ENCODE data around the gene APMAP.

APMAP gene

GRCh38 chr20:25018425-25018824 is 25.9 kb upstream of the APMAP start:
- Histone ChIP-seq H3K9me3 (no peaks in the 10 kb centered on the region), H3K27me3 (ENCODE audit: low read depth) (no peaks in the 10 kb centered on the region), H3K4me3 (no peak overlapping the region), H3K4me1 (no peaks in the 10 kb centered on the region), H3K36me3 (replicated peaks) (no peaks in the 10 kb centered on the region)
- in situ Hi-C loops (cut with MboI; ENCODE audit: low sequenced_read_pairs) = no loop called here
- DNase-seq (ENCODE audit: low spot score in 2 of 2) = no peak

GRCh38 chr20:25017257-25017803 is 24.8 kb upstream of the APMAP start:
- no peak for DNase-seq (ENCODE audit: low spot score in 2 of 2)
- Histone ChIP-seq H3K36me3 (replicated peaks) (no peaks in the 10 kb centered on the region), H3K4me1 (no peaks in the 10 kb centered on the region), H3K27me3 (ENCODE audit: low read depth) (no peaks in the 10 kb centered on the region), H3K4me3 (no peak overlapping the region), H3K9me3 (no peaks in the 10 kb centered on the region)
- in situ Hi-C loops (cut with MboI; ENCODE audit: low sequenced_read_pairs) = no loop called here

GRCh38 chr20:25016471-25016870 is 23.9 kb upstream of the APMAP start:
- Histone ChIP-seq H3K36me3 (replicated peaks) (no peaks in the 10 kb centered on the region), H3K4me1 (no peaks in the 10 kb centered on the region), H3K27me3 (ENCODE audit: low read depth) (no peaks in the 10 kb centered on the region), H3K9me3 (no peaks in the 10 kb centered on the region), H3K4me3 (no peak overlapping the region)
- in situ Hi-C loops (cut with MboI; ENCODE audit: low sequenced_read_pairs) = no loop called here
- no peak for DNase-seq (ENCODE audit: low spot score in 2 of 2)

DNA sequence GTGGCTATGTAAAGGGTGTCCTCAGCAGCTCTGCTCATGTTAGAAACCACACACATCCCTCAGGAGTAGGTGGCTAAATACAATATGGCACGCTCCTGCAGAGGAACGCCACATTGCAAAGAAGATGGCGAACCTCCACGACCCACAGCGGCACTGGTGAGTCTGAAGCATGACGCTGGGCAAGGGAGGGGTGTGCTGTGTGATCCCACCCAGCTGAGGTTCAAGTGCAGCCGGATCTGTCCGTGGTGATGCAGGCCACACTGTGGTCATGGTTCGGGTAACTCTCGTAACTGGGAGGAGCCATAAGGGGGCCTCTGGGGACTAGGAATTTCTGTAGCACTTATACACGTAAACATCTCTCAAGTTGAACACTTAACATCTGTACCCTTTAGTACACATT is 23.4 kb upstream of the APMAP start:
- no peak for DNase-seq (ENCODE audit: low spot score in 2 of 2)
- in situ Hi-C loops (cut with MboI; ENCODE audit: low sequenced_read_pairs) = no loop called here
- H3K36me3 ChIP-seq (replicated peaks) = no peaks in the 10 kb centered on the region
- no peaks in the 10 kb centered on the region for H3K4me1 ChIP-seq
- H3K9me3 ChIP-seq = no peaks in the 10 kb centered on the region
- H3K27me3 ChIP-seq (ENCODE audit: low read depth) = no peaks in the 10 kb centered on the region
- no peak overlapping the region for H3K4me3 ChIP-seq

DNA sequence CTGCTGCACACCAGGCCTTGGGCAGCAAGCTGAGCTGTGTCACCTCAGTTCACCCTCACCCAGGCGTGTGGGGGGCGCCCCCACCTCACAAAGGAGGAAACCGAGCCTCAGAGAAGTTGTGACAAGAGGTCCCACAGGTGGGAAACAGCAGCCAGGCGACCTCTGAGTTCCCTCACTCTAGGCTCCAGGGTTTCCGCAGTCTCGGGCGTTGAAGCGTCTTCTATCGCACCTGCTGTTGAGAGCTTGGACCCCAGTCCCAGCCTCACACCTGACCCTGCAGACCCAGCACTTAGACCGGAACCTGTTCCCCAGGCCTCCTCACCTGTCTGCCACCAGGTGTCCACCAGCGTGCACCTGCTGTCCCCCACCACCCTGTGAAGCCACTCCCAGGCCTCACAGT is 22.3 kb upstream of the APMAP start:
- in situ Hi-C loops (cut with MboI; ENCODE audit: low sequenced_read_pairs) = no loop called here
- Histone ChIP-seq H3K4me1 (no peaks in the 10 kb centered on the region), H3K4me3 (no peak overlapping the region), H3K36me3 (replicated peaks) (no peaks in the 10 kb centered on the region), H3K9me3 (no peaks in the 10 kb centered on the region), H3K27me3 (ENCODE audit: low read depth) (no peaks in the 10 kb centered on the region)
- DNase-seq (ENCODE audit: low spot score in 2 of 2) = no peak

DNA sequence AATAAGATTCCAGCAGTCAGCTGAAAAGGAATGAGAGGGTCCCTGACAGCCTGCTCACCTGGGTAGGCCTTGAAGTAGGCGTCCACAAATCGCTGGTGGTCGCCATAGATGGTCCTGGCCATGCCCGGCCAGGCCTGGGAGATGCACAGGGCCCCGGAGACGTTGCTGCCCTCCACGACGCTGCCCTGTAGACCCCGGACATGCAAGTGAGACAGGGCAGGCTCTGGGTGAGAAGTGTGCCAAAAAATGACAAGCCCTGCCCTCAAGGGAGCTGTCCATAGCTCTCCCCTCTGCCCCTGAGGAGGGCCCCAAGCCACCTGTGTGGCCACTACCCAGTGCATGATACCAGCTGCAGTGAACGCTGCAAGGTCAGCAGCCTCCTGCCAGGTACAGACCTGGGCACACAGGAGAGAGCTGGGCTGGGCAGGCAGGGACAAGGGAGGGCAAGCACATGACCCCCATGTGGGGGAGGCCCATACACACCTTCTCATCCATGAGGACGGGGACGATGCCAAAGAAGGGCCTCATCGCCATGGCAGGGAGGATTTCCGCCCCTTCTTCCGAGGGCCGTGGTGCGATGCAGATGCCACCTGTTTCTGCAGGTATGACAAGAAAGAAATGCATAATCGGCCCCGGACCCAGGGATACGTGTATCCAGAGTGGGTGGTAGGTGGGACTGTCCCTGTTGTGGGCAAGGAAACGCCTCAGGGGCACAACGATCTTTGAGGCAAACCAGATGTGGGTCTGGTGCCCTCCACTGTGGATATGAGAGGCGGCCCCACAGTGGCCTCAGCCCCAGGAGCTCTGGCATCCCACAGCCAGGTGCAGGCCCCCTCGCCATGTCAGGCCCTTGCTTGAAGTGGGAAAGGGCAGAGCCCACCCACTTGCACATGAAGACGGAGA is 21.2 kb upstream of the APMAP start:
- Histone ChIP-seq H3K36me3 (replicated peaks) (no peaks in the 10 kb centered on the region), H3K4me3 (no peak overlapping the region), H3K9me3 (no peaks in the 10 kb centered on the region), H3K4me1 (no peaks in the 10 kb centered on the region), H3K27me3 (ENCODE audit: low read depth) (no peaks in the 10 kb centered on the region)
- in situ Hi-C loops (cut with MboI; ENCODE audit: low sequenced_read_pairs) = no loop called here
- DNase-seq (ENCODE audit: low spot score in 2 of 2) = no peak

DNA sequence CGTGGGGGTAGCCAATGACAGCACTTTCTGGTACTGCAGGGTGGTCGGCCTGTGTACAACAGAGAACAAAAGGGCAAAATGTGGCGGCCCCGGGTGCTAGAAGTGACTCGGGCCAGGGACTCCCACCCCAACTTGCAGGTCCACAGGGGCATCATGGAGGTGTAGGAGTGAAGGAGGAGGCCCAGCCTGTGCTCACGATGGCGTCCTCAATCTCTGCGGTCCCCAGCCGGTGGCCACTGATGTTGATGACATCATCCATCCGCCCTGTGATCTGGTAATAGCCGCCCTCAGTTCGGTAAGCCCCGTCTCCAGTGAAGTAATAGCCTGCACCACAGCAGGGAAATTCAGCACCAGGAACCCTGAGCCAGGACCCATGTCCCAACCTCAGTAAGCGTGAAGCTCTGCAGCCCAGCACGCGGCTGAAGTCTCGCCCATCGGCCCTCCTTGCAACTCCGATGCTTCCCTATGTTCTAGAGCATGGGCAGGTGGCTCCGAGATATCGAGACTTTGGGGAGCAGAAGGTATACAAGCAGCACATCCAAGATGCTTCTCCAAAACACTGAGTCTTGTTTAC is 20.2 kb upstream of the APMAP start:
- DNase-seq (ENCODE audit: low spot score in 2 of 2) = no peak
- Histone ChIP-seq H3K4me1 (no peaks in the 10 kb centered on the region), H3K27me3 (ENCODE audit: low read depth) (no peaks in the 10 kb centered on the region), H3K36me3 (replicated peaks) (no peaks in the 10 kb centered on the region), H3K9me3 (no peaks in the 10 kb centered on the region), H3K4me3 (no peak overlapping the region)
- in situ Hi-C loops (cut with MboI; ENCODE audit: low sequenced_read_pairs) = no loop called here

GRCh38 chr20:25011831-25012241 is 19.3 kb upstream of the APMAP start:
- H3K9me3 ChIP-seq = no peaks in the 10 kb centered on the region
- DNase-seq (ENCODE audit: low spot score in 2 of 2) = no peak
- H3K4me1 ChIP-seq = no peaks in the 10 kb centered on the region
- H3K4me3 ChIP-seq = no peak overlapping the region
- no peaks in the 10 kb centered on the region for H3K36me3 ChIP-seq (replicated peaks)
- H3K27me3 ChIP-seq (ENCODE audit: low read depth) = no peaks in the 10 kb centered on the region
- in situ Hi-C loops (cut with MboI; ENCODE audit: low sequenced_read_pairs) = no loop called here

- no peaks in the 10 kb centered on the region for H3K36me3 ChIP-seq (replicated peaks)
- no peaks in the 10 kb centered on the region for H3K27me3 ChIP-seq (ENCODE audit: low read depth)
- H3K4me1 ChIP-seq = no peaks in the 10 kb centered on the region
- no peaks in the 10 kb centered on the region for H3K9me3 ChIP-seq
- no peak for DNase-seq (ENCODE audit: low spot score in 2 of 2)
- H3K4me3 ChIP-seq = no peak overlapping the region
- in situ Hi-C loops (cut with MboI; ENCODE audit: low sequenced_read_pairs) = no loop called here
These were observed 18.7 kb upstream of the APMAP start for GRCh38 chr20:25011261-25011660.

DNA sequence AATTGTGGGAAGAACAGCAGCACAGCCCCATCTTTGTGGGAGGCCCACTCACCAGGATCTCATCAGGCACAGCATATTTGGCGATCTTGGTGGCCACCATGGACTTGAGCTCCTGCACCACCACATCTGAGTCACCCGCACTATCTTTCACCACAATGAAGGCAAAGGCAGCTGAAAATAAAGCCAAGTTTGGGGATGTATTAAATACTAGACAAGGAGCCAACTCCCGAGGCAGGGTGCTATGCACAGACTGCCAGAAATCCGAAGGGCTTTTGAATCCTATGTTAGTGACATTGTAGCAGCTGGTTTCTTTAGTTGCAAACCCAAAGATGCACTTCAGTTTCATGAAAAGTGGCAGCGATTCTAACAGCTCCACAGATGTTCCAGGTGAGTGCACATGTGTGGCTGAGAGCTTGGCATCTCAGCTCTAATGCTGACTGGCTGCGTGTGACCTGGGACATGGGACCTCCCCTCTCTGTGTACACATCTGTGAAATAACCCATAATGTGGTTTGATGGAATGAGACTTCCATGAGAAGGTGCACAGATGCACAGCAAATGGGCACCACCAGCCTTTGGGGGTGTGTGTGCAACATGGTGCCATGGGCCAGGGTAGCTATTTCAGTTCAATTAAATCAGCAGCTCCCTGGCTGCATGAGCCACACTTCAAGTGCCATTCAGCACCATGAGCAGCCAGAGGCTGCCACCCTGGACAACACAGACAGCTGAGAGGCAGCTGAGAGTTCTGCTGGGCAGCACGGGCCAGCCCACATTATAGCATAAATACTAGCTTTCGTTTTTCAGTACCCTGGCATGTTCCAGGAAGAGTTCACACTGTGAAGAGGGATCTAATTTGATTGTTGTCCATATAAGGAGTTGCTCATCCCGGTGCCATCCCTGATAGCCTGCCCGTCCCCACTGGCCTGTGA is 16.9 kb upstream of the APMAP start:
- Histone ChIP-seq H3K4me3 (no peak overlapping the region), H3K9me3 (no peaks in the 10 kb centered on the region), H3K36me3 (replicated peaks) (no peaks in the 10 kb centered on the region), H3K4me1 (no peaks in the 10 kb centered on the region), H3K27me3 (ENCODE audit: low read depth) (no peaks in the 10 kb centered on the region)
- DNase-seq (ENCODE audit: low spot score in 2 of 2) = no peak
- in situ Hi-C loops (cut with MboI; ENCODE audit: low sequenced_read_pairs) = no loop called here

- in situ Hi-C loops (cut with MboI; ENCODE audit: low sequenced_read_pairs) = no loop called here
- no peak for DNase-seq (ENCODE audit: low spot score in 2 of 2)
These were observed 16.1 kb upstream of the APMAP start for GRCh38 chr20:25008388-25009217.

DNA sequence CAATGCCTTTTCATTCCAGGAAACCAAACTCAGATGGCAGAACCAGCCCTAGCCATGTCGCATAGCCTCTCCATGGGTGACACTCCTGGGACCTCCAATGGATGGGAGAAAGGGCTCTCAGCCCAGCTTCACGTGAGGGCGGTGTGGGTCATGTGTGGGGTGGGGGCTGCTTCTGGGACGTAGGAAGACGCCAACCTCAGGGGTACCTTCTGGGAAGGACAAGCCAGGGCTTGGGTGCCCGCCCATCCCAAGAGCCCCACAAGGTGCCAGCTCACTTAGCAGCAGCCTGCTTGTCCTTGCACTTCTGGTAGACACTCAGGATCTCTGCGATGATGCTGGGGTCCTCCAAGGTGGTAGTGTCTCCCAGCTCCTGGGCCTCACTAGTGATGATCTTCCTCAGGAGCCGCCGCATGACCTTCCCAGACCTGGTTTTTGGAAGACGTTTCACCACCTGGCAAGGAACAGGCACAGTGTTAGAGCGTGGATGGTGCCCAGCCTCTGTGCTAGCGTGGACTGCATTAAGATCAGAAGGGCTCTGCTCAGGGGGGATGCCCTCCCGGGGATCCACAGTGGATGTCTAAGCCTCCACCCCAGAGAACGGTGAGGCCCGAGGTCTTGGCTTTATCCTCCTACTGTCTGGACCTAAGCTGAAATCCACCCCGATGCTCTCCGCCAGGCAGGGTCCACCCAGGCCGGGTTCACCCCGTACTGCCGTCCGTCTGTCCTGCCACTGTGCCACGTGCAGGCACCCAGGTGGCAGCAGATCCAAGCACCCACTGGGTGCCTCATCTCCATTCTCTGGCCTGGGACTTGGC is 15.1 kb upstream of the APMAP start:
- Histone ChIP-seq H3K36me3 (replicated peaks) (no peaks in the 10 kb centered on the region), H3K27me3 (ENCODE audit: low read depth) (no peaks in the 10 kb centered on the region), H3K4me1 (no peaks in the 10 kb centered on the region), H3K4me3 (no peak overlapping the region), H3K9me3 (no peaks in the 10 kb centered on the region)
- in situ Hi-C loops (cut with MboI; ENCODE audit: low sequenced_read_pairs) = no loop called here
- no peak for DNase-seq (ENCODE audit: low spot score in 2 of 2)

More at GRCh38 chr20:25008388-25009217, 16.1 kb upstream of the APMAP start:
- Histone ChIP-seq H3K9me3 (no peaks in the 10 kb centered on the region), H3K4me1 (no peaks in the 10 kb centered on the region), H3K4me3 (no peak overlapping the region), H3K36me3 (replicated peaks) (no peaks in the 10 kb centered on the region), H3K27me3 (ENCODE audit: low read depth) (no peaks in the 10 kb centered on the region)
